GM19397 (cell line): ENCODE results near the gene WIPF2.

Experiments used
- ATAC-seq: cut with Tn5 transposase; IDR thresholded peaks from one replicate; pipeline ENCODE4 v1.9.1; 2021; ENCODE audit warnings: mild to moderate bottlenecking, moderate library complexity; ENCODE audit not compliant: unreplicated experiment

Gene WIPF2

GRCh38 chr17:40218740-40219593 lies at the start of gene WIPF2:
Gene WIPF2 (plus strand): TSS chr17:40219304. CDS start chr17:40256460, 37,156 bp downstream.
- ATAC-seq: peak; percentile 89

- no peak for ATAC-seq
These were observed 48.8 kb upstream of the WIPF2 start for GRCh38 chr17:40170325-40170724.

- no peak for ATAC-seq
These were observed 47.4 kb upstream of the WIPF2 start for GRCh38 chr17:40171750-40172149.

- no peak for ATAC-seq
These were observed 45.9 kb upstream of the WIPF2 start for GRCh38 chr17:40173091-40173777.

GRCh38 chr17:40173778-40174135 lies 45.3 kb upstream of the WIPF2 start:
- no peak for ATAC-seq

GRCh38 chr17:40174514-40174913 lies 44.6 kb upstream of the WIPF2 start:
- ATAC-seq: no peak

- ATAC-seq: no peak
These were observed 43.0 kb upstream of the WIPF2 start for GRCh38 chr17:40175928-40176753.

GRCh38 chr17:40176754-40177110 lies 42.4 kb upstream of the WIPF2 start:
- no peak for ATAC-seq

GRCh38 chr17:40177275-40177874 lies 41.7 kb upstream of the WIPF2 start, which contains the start of gene RAPGEFL1:
Gene RAPGEFL1 (plus strand): TSS chr17:40177470. CDS start chr17:40177862, 392 bp downstream.
- ATAC-seq: peak; percentile 53

- ATAC-seq: no peak
These were observed 41.0 kb upstream of the WIPF2 start for GRCh38 chr17:40178021-40178601.

GRCh38 chr17:40178660-40179059 lies 40.4 kb upstream of the WIPF2 start:
- ATAC-seq: no peak

GRCh38 chr17:40179923-40180659 lies 39.0 kb upstream of the WIPF2 start:
- ATAC-seq: no peak

GRCh38 chr17:40180694-40181093 lies 38.4 kb upstream of the WIPF2 start:
- ATAC-seq: no peak

GRCh38 chr17:40181205-40181604 lies 37.9 kb upstream of the WIPF2 start:
- ATAC-seq: no peak

- ATAC-seq: no peak
These were observed 36.5 kb upstream of the WIPF2 start for GRCh38 chr17:40182606-40183005.

- no peak for ATAC-seq
These were observed 31.9 kb upstream of the WIPF2 start for GRCh38 chr17:40187238-40187637.

- ATAC-seq: no peak
These were observed 30.4 kb upstream of the WIPF2 start for GRCh38 chr17:40188694-40189093.

GRCh38 chr17:40190197-40191021 lies 28.7 kb upstream of the WIPF2 start:
- ATAC-seq: no peak
